Activated CD4-positive, alpha-beta memory T cell treated with anti-CD3 and anti-CD28 coated beads for 36 hours (primary cell): ENCODE measurements around the gene FRAS1. TPM values are rescaled to one million over a fixed set of nuclear protein-coding genes. Genes with fewer than 3 reads are reported as not detected.

Experiments
- CTCF ChIA-PET: fragments of 350-600 bp; sonication (Branson Sonifier 250); formaldehyde crosslinking; loops from one replicate; lab custom pipeline; 2021; ENCODE audit warnings: antibody characterized with exemption, inconsistent platforms; lab: Charles Lee
- POLR2A ChIA-PET: fragments of 350-600 bp; sonication (Branson Sonifier 250); formaldehyde crosslinking; loops from one replicate; lab custom pipeline; 2021; ENCODE audit warnings: antibody characterized with exemption; lab: Charles Lee
- DNase-seq: peaks from one replicate; pipeline ENCODE4 v3.0.0-alpha.2; 2020
- H3K27ac Mint-ChIP-seq: one replicate; pipeline ENCODE4 v1.8.0; 2021; ENCODE audit warnings: mixed read lengths
- H3K27me3 Mint-ChIP-seq: one replicate; pipeline ENCODE4 v1.8.0; 2021; ENCODE audit warnings: mixed read lengths
- H3K36me3 Mint-ChIP-seq: one replicate; pipeline ENCODE4 v1.8.0; 2021; ENCODE audit warnings: mixed read lengths
- H3K4me1 Mint-ChIP-seq: one replicate; pipeline ENCODE4 v1.8.0; 2021; ENCODE audit warnings: low read depth, mixed read lengths
- H3K4me3 Mint-ChIP-seq: one replicate; pipeline ENCODE4 v1.8.0; 2021; ENCODE audit warnings: mild to moderate bottlenecking, mixed read lengths
- H3K9me3 Mint-ChIP-seq: one replicate; pipeline ENCODE4 v1.8.0; 2021; ENCODE audit warnings: mixed read lengths
- intact Hi-C: fragments of 100-400 bp; cut with micrococcal nuclease; formaldehyde crosslinking; loops from one replicate; pipeline ENCODE4 v1.15.1; 2023
- total RNA-seq, 2 experiments: library from RNA; stranded (reverse); gene quantifications; one replicate each; pipeline ENCODE4 v1.2.3, GENCODE V29; 2021

The FRAS1 gene
- total RNA-seq, 2 experiments from 2014 or later: not detected

DNA sequence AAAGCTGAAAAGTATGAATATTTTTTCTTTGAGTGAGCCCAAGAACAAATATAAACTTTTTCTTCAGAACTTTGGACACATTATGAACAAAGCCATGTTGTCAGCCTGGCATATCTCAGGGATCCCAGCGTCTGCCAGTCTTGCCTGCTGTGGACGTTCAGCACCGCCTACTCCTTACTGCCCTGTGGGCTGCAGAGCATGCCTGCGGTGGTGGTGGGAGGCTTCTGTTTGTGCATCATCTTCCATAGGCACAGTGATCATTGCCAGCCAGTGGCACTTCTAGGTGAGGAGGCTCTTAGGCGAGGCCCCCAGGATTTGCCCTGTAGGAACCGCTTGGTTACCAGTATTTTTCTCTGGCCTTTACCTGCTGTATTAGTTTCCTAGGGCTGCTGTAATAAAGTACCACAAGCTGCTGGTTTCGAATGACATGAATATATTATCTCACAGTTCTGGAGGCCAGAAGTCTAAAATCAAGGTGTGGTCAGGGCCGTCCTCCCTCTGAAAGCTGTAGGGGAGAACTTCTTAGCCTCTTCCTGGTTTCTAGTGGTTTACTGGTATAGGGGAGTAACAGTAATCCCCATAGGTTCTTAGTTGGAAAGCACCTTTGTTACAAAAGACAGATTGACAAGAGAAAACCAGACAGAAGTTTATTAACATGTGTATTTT is 509.8 kb downstream of the FRAS1 start:
- no peak for DNase-seq
- Mint-ChIP-seq H3K4me1 (no peaks in the 10 kb centered on the region), H3K36me3 (no peaks in the 10 kb centered on the region), H3K27ac (no peak overlapping the region), H3K27me3 (peaks cover 5% of the 10 kb centered on the region), H3K9me3 (no peaks in the 10 kb centered on the region), H3K4me3 (no peak overlapping the region)
- intact Hi-C loops: no loop called here
- POLR2A ChIA-PET: no interaction called here
- CTCF ChIA-PET: no interaction called here

DNA sequence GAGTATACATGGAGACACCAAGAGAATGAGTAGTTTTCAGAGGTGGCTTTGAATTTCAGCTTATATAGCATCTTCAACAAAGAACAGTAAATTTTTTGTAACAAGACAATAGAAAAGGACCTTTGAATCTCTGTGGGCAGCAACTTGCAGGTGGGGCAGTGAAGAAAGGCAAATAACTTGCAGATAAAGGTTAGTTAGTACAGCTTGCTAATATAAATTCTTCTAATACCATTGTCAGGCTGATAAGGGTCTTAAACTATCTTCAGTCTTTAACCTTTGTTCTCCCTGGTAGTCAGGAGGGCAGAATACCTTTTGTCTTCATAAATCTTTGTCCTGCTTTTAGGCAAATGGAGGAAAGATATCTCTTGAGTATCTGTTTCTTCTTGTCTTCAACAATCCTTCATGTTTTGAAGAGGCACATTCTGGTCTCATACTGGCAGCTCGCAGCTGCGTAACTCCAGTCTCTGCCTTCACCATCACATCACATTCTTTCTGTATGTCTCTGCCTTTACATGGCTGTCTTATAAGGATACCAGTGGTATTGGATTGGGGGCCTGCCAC is 510.5 kb downstream of the FRAS1 start:
- Mint-ChIP-seq H3K9me3 (no peaks in the 10 kb centered on the region), H3K27ac (no peak overlapping the region), H3K27me3 (peaks cover 7% of the 10 kb centered on the region), H3K4me1 (no peaks in the 10 kb centered on the region), H3K36me3 (no peaks in the 10 kb centered on the region), H3K4me3 (no peak overlapping the region)
- intact Hi-C loops: no loop called here
- CTCF ChIA-PET: no interaction called here
- POLR2A ChIA-PET: no interaction called here
- DNase-seq: no peak

DNA sequence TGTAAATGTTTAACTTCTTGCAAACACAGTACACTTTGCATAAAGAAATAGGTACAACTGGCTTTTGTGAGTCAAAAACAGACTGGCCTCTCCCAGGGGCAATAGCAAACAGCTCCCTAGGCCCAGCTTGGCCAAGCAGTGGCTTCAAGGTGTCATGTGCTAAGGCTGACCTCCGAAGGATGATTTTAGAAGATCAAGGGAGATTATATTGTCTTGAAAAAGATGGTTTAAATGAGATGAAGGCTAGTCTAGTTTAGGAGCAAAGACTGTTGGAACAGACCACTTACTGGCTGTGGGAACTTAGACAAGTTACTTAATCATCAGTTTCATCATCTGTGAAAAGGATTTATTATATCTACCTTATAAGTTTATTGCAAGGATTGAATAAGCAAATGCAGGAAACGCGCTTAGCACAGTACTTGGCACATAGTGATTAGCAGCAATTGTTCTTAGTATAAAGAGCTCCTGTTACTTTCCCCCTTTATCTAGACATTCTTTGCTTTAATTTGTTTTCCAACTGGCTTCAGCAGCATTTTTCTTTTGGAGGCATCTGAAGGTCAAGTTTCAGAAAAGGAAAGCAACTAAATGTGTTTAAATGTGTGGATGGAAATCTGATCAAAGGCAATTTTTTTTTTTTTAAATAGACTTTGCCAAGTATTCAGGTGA is 511.6 kb downstream of the FRAS1 start:
- Mint-ChIP-seq H3K4me3 (no peak overlapping the region), H3K36me3 (no peaks in the 10 kb centered on the region)

DNA sequence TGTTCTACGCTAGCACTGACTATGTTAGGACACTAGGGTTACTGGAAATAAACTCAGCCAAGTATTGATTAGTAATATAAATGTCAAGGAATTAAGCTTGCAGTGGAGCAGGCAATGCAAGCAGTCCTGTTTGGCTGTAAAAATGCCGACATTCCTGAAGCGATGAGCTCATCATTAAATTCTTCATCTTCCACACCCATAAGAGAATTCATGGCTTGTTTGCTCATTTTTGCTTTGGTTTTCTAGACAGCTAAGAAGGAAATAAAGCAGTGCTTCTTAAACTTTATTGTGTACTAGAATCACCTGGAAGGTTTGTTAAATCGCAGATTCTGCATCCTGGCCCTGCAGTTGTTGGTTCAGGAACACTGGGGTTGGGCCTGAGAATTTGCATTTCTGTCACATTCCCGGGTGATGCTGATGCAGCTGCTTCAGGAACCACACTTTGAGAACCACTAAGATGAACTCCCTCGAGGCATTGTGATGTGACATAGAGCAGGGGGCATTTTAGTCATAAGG is 512.2 kb downstream of the FRAS1 start:
- no peak overlapping the region for H3K27ac Mint-ChIP-seq
- intact Hi-C loops: no loop called here
- peaks cover 5% of the 10 kb centered on the region for H3K27me3 Mint-ChIP-seq
- H3K4me3 Mint-ChIP-seq: no peak overlapping the region
- ChIA-PET CTCF (no interaction called here), POLR2A (no interaction called here)
- no peaks in the 10 kb centered on the region for H3K9me3 Mint-ChIP-seq
- no peaks in the 10 kb centered on the region for H3K4me1 Mint-ChIP-seq
- DNase-seq: no peak
- no peaks in the 10 kb centered on the region for H3K36me3 Mint-ChIP-seq

More for the DNA sequence above, 511.6 kb downstream of the FRAS1 start:
- Mint-ChIP-seq H3K9me3 (no peaks in the 10 kb centered on the region), H3K4me1 (no peaks in the 10 kb centered on the region), H3K27me3 (peaks cover 5% of the 10 kb centered on the region), H3K27ac (no peak overlapping the region)
- no peak for DNase-seq
- ChIA-PET POLR2A (interaction anchor here (0.6 kb wide), 1 partner anchor 493 kb away, joined by 7 read pairs; no protein-coding TSS in a partner anchor), CTCF (no interaction called here)
- intact Hi-C loops: no loop called here

DNA sequence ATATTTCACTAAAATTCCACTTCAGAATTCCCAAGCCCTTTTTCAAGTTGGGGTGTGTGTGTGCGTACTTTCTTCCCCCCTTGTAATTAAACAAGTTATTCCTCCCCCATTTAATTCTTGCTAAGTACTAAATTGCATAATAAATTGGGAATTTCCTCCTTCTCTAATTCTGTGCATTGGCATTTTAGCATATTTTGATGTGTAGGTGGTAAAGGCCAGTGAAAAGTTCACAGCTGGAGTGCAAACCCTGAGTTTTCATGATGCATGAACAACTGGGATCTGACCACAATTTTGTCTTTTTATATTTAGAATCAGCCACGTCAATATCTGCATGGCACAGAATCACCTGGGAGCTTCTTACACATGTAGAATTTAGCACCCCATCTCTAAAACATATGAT is 513.0 kb downstream of the FRAS1 start:
- no peak for DNase-seq
- Mint-ChIP-seq H3K27me3 (peaks cover 5% of the 10 kb centered on the region), H3K9me3 (no peaks in the 10 kb centered on the region), H3K36me3 (no peaks in the 10 kb centered on the region), H3K4me3 (no peak overlapping the region), H3K27ac (no peak overlapping the region), H3K4me1 (no peaks in the 10 kb centered on the region)
- intact Hi-C loops: no loop called here
- ChIA-PET CTCF (no interaction called here), POLR2A (no interaction called here)

DNA sequence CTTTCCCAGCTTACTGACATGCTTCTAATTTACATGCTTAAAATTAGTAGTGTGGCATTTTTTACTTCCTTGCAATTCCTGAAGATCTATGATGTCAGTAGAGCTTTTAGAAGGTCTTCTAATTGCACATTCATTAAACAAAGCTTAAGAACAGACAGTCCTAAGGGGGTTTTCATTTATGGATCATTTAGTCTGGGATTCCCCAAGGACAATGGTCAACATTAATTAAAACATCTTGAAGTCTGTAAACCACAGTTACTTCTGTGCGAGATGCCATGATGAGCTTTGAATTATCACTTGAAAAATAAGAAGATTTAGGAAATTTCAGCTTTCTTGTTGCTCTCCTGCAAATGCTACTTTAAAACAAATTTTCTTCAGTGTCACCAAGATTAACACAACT is 514.7 kb downstream of the FRAS1 start:
- Mint-ChIP-seq H3K27me3 (peaks cover 9% of the 10 kb centered on the region), H3K27ac (no peak overlapping the region), H3K36me3 (no peaks in the 10 kb centered on the region), H3K9me3 (no peaks in the 10 kb centered on the region), H3K4me1 (no peaks in the 10 kb centered on the region), H3K4me3 (no peak overlapping the region)
- ChIA-PET CTCF (no interaction called here), POLR2A (no interaction called here)
- intact Hi-C loops: no loop called here
- no peak for DNase-seq

DNA sequence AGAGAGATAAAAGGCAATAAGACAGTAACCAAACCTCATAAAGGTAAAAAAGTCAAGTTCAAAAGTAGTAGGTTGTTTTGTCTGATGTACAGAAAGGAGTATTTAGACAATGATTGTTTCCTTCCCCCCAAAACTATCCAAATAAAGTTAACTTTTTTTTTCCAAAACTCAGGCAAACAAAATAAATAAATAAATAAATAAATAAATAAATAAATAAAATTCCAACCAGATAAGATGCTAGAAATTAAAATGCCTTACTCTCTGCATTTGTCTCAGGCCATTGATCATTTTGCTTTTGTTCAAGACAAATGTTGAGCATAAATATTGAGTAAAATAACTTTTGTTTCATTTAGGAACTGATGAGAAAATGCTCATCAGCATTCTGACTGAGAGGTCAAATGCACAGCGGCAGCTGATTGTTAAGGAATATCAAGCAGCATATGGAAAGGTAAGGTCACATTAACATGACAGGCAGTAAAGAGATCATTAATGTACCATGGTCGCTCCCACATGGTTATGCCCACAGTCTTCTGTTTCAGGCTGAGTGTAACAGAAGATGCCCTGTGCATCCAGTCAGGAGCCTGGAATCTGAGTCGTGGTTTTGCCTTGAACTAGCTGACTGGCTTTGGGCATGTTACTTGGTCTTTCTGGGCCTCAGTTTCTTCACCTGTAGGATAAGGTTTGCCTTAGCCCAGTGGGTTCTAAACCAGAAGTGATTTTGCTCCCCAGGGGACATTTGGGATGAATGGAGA is 521.7 kb downstream of the FRAS1 start:
- H3K27me3 Mint-ChIP-seq: peaks cover 10% of the 10 kb centered on the region
- no peaks in the 10 kb centered on the region for H3K4me1 Mint-ChIP-seq
- DNase-seq: no peak
- no peaks in the 10 kb centered on the region for H3K9me3 Mint-ChIP-seq
- POLR2A ChIA-PET: no interaction called here
- CTCF ChIA-PET: no interaction called here
- H3K36me3 Mint-ChIP-seq: no peaks in the 10 kb centered on the region
- no peak overlapping the region for H3K27ac Mint-ChIP-seq
- intact Hi-C loops: no loop called here
- no peak overlapping the region for H3K4me3 Mint-ChIP-seq

DNA sequence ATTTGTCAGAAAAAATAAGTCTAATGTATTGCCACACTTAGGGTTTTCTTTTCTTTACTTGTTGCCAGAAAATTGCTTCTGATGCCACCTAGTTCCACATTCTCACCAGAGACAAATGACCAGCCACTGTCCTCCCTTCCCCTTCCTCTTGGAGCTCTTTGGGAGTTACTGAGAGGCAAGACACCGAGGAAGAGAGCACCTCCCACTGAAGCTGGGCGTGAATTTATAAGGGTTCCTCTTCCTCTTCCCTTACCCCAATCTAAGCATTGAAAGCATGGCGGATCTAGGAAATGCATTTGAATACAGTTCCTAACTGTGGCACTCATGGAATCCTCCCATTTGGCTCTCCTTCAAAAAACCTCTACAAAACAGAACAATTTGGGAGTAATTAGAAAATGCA is 524.5 kb downstream of the FRAS1 start:
- no peaks in the 10 kb centered on the region for H3K9me3 Mint-ChIP-seq
- ChIA-PET POLR2A (no interaction called here), CTCF (no interaction called here)
- H3K4me1 Mint-ChIP-seq: no peaks in the 10 kb centered on the region
- no peak overlapping the region for H3K27ac Mint-ChIP-seq
- DNase-seq: no peak
- H3K27me3 Mint-ChIP-seq: peaks cover 7% of the 10 kb centered on the region
- H3K36me3 Mint-ChIP-seq: no peaks in the 10 kb centered on the region
- intact Hi-C loops: no loop called here
- H3K4me3 Mint-ChIP-seq: no peak overlapping the region

DNA sequence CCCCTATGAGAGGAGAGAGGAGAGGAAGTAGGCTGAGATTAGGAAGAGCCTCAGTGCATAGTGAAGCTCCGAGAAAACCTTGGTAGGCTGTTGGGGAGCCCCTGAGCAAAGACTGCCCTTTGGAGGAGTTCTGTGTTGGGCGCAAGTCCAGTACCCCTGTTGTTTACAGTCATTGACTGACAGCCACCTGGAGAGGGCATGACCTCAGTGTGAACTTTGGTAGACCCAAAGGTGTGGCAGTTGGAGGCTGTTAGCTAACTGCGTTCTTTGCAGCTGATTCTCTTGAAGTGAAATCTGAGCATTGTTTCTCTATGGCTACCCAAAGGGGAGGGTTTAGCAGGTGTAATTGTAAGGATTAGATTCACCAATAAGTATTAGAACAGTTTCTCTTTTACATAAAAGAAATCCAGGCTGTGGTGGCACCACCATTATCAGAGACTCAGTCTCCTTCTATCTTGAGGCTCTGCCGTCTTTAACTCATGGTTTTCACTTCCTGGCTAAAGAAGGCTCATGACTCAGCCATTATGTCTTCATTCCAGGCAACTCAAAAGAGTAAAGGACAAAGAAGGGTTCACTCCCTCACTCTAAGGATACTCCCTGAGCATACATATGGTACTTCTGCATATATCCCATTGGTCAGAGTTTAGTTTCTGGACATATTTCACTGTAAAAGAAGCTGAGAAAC is 527.9 kb downstream of the FRAS1 start:
- POLR2A ChIA-PET: no interaction called here
- peaks cover 7% of the 10 kb centered on the region for H3K27me3 Mint-ChIP-seq
- CTCF ChIA-PET: no interaction called here
- no peak overlapping the region for H3K4me3 Mint-ChIP-seq
- no peaks in the 10 kb centered on the region for H3K36me3 Mint-ChIP-seq
- no peaks in the 10 kb centered on the region for H3K4me1 Mint-ChIP-seq
- no peaks in the 10 kb centered on the region for H3K9me3 Mint-ChIP-seq
- intact Hi-C loops: no loop called here
- DNase-seq: no peak
- no peak overlapping the region for H3K27ac Mint-ChIP-seq

DNA sequence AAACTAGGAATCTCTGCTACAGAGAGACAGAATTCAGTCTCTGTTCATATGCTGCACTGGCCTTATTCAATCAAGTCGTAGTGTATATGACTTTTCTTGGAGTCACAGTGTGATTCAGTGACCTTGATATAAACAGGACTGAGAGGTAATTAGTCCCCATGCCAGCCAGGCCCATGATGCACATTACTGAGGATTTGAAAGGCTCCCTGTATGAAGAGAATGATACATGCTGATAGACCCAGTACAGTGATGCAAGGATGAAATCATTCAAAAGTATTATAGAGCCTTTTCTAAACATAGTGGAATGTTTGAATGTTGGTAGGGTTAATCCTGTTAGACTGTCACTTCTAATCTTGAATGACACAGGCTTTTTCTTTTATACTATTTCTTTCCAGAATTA is 528.5 kb downstream of the FRAS1 start:
- no peaks in the 10 kb centered on the region for H3K9me3 Mint-ChIP-seq
- peaks cover 7% of the 10 kb centered on the region for H3K27me3 Mint-ChIP-seq
- no peak overlapping the region for H3K27ac Mint-ChIP-seq
- ChIA-PET POLR2A (no interaction called here), CTCF (no interaction called here)
- H3K4me1 Mint-ChIP-seq: no peaks in the 10 kb centered on the region
- DNase-seq: no peak
- H3K36me3 Mint-ChIP-seq: no peaks in the 10 kb centered on the region
- intact Hi-C loops: no loop called here
- no peak overlapping the region for H3K4me3 Mint-ChIP-seq

DNA sequence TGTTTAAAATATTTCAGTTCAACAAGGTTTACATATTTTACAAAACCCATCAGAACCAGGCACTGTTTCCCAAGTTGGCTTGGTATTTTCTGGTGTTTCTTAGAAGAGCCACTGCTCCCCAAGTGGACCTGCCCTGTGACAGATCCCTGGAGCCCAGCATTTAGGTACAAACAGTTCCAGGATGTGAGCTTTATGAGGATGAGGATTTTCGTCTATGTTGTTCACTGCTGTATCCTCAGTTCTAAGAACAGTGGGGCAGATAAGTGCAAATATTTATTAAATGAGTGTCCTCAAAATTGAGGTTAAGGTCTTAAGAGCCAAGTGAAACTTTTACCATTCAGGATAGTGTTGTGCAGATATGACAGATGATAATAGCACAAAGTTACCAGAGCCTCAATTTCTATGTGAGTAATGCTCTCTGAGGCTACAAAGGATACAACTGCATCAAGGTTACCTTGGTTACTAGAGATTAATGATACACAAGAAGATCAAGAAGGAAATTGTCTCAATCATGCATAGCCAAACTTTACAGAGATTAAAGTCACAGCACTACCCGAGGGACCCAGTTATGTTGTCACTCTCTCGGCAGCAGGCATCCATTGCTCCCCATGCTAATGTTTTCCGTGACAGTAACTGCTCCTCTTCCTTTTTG is 531.9 kb downstream of the FRAS1 start:
- ChIA-PET CTCF (no interaction called here), POLR2A (no interaction called here)
- H3K27ac Mint-ChIP-seq: no peak overlapping the region
- no peak overlapping the region for H3K4me3 Mint-ChIP-seq
- no peaks in the 10 kb centered on the region for H3K36me3 Mint-ChIP-seq
- intact Hi-C loops: no loop called here
- no peaks in the 10 kb centered on the region for H3K27me3 Mint-ChIP-seq
- DNase-seq: no peak
- H3K9me3 Mint-ChIP-seq: no peaks in the 10 kb centered on the region
- no peaks in the 10 kb centered on the region for H3K4me1 Mint-ChIP-seq
